ENCODE results near the gene COBL.

GRCh38 chr7:51186531-51186930 is 130.1 kb downstream of the COBL start:
- TF ChIP-seq CTCF (optimal IDR thresholded peaks at IDR 0.05 in 1 of 3, IDR thresholded peaks at IDR 0.05 in 1 of 3, conservative IDR thresholded peaks at IDR 0.05 in 1 of 3; ENCODE audit: extremely low read depth in 1 of 3, insufficient read depth in 2 of 3, low read length in 3 of 3) (no peak), EZH2 (IDR thresholded peaks at IDR 0.05; ENCODE audit: low read length) (no peak)
